Epithelial cell of esophagus (primary cell): ENCODE results near the gene EAPP.

Source experiments
- DNase-seq: peaks from one replicate; pipeline ENCODE4 v3.0.0; 2010; ENCODE audit warnings: low read depth
- H3K4me3 ChIP-seq: 2 replicates; pipeline ENCODE4 v1.5.1; 2011; ENCODE audit warnings: mild to moderate bottlenecking, low read length, control low read depth
- CTCF ChIP-seq: IDR thresholded peaks from 2 replicates; pipeline ENCODE4 v1.5.1; 2011; ENCODE audit warnings: low read depth, mild to moderate bottlenecking, low read length, control low read depth, inconsistent platforms; ENCODE audit not compliant: insufficient read depth; ENCODE audit errors: missing control alignments

The EAPP gene

GRCh38 chr14:34466691-34467090 is 72.8 kb downstream of the EAPP start:
- DNase-seq: no peak
- H3K4me3 ChIP-seq: no peak overlapping the region
- no peak for TF ChIP-seq CTCF
